Endodermal cell (in vitro differentiated cells): ENCODE measurements around the gene MAP3K15. TPM values are rescaled to one million over a fixed set of nuclear protein-coding genes. Genes with fewer than 3 reads are reported as not detected.
"Not testable (repeated sequence)": the region's sequence is repeated elsewhere in the genome, so short reads cannot be mapped to it uniquely, and the experiment has no call there.

ENCODE experiments used
- DNase-seq: peaks from one replicate; pipeline ENCODE4 v3.0.0-alpha.2; 2017
- H3K27ac ChIP-seq: 2 replicates; pipeline ENCODE4 v1.5.1; 2013; ENCODE audit warnings: mild to moderate bottlenecking, low read depth, low read length, moderate library complexity
- H3K27me3 ChIP-seq: 2 replicates; pipeline ENCODE4 v1.6.1; 2013; ENCODE audit warnings: mild to moderate bottlenecking, low read length, moderate library complexity; ENCODE audit not compliant: insufficient read depth, control insufficient read depth, poor library complexity, severe bottlenecking
- H3K36me3 ChIP-seq: 2 replicates; pipeline ENCODE4 v1.7.0; 2013; ENCODE audit warnings: mild to moderate bottlenecking, low read length, moderate library complexity; ENCODE audit not compliant: control insufficient read depth, insufficient read depth
- H3K4me1 ChIP-seq: one replicate; pipeline ENCODE4 v1.7.0; 2013; ENCODE audit warnings: low read length; ENCODE audit not compliant: control insufficient read depth, insufficient read depth
- H3K4me3 ChIP-seq: 2 replicates; pipeline ENCODE4 v1.5.1; 2013; ENCODE audit warnings: mild to moderate bottlenecking, low read length, moderate library complexity
- H3K9ac ChIP-seq: 2 replicates; pipeline ENCODE4 v1.6.1; 2013; ENCODE audit warnings: mild to moderate bottlenecking, low read length, moderate library complexity; ENCODE audit not compliant: poor library complexity, severe bottlenecking; ENCODE audit errors: extremely low read depth
- H3K9me3 ChIP-seq: 2 replicates; pipeline ENCODE4 v1.6.1; 2013; ENCODE audit warnings: mild to moderate bottlenecking, low read length, moderate library complexity; ENCODE audit not compliant: control insufficient read depth
- H3K27ac Mint-ChIP-seq: 2 replicates; pipeline ENCODE4 v1.8.0; 2020; ENCODE audit warnings: mixed read lengths
- H3K27me3 Mint-ChIP-seq: 2 replicates; pipeline ENCODE4 v1.8.0; 2021; ENCODE audit warnings: mild to moderate bottlenecking, mixed read lengths; ENCODE audit not compliant: insufficient read depth
- H3K36me3 Mint-ChIP-seq: 2 replicates; pipeline ENCODE4 v1.8.0; 2020; ENCODE audit warnings: low read depth, mixed read lengths
- H3K4me1 Mint-ChIP-seq: 2 replicates; pipeline ENCODE4 v1.8.0; 2020; ENCODE audit warnings: mixed read lengths
- H3K4me3 Mint-ChIP-seq: 2 replicates; pipeline ENCODE4 v1.8.0; 2020; ENCODE audit warnings: mild to moderate bottlenecking, moderate library complexity, mixed read lengths
- H3K9me3 Mint-ChIP-seq: 2 replicates; pipeline ENCODE4 v1.8.0; 2020; ENCODE audit warnings: mild to moderate bottlenecking, mixed read lengths
- CTCF ChIP-seq: fragments of 200-600 bp; sonication (generic); conservative IDR thresholded peaks from 2 replicates; pipeline ENCODE4 v1.5.0; 2021; ENCODE audit warnings: antibody characterized with exemption, mild to moderate bottlenecking
- WGBS, 2 experiments: methylation state at CpG; one replicate each; pipeline versions ENCODE4 v1.1.5 to v1.1.7; 2013; ENCODE audit warnings: missing lambda C conversion rate in 2 of 2, mixed read lengths in 1 of 2; ENCODE audit not compliant: insufficient coverage in 1 of 2, insufficient read length in 1 of 2; 5-methylcytosine and 5-hydroxymethylcytosine counted together
- total RNA-seq, 2 donors: library from RNA; stranded (reverse); fragmentation: NEBNext Ultra II Directional in 1 of 2; extraction: Animal tissue kit (Norgen Biotek cat#: 25700) in 1 of 2; gene quantifications; 2 replicates in 1 of 2; 3 replicates in 1 of 2; pipeline ENCODE4 v1.2.1, GENCODE V29; 2021

Gene MAP3K15
- total RNA-seq, 2 donors from 2014 or later, result 2.2 to 2.9 TPM

GRCh38 chrX:19496711-19497110 is 18.6 kb downstream of the MAP3K15 start:
- Mint-ChIP-seq H3K4me3 (no peak overlapping the region), H3K27me3 (no peaks in the 10 kb centered on the region), H3K4me1 (peaks cover 3% of the 10 kb centered on the region), H3K36me3 (no peaks in the 10 kb centered on the region), H3K9me3 (peaks cover 42% of the 10 kb centered on the region), H3K27ac (no peak overlapping the region)
- no peaks in the 10 kb centered on the region for H3K9me3 ChIP-seq
- no peak for DNase-seq
- no peak overlapping the region for H3K27ac ChIP-seq
- TF ChIP-seq CTCF, result no peak
- H3K36me3 ChIP-seq, result no peaks in the 10 kb centered on the region
- WGBS, 2 experiments, result 80 to 89% methylated on average over 1 to 7 of the region's 7 CpGs
- H3K4me3 ChIP-seq, result no peak overlapping the region
- no peaks in the 10 kb centered on the region for H3K27me3 ChIP-seq
- no peak overlapping the region for H3K9ac ChIP-seq
- no peaks in the 10 kb centered on the region for H3K4me1 ChIP-seq

GRCh38 chrX:19487520-19488200 is 27.6 kb downstream of the MAP3K15 start:
- whole genome bisulfite sequencing, 2 experiments, result 94% methylated on average over 2 of the region's 3 CpGs; no CpG with 5 or more reads in 1 of the 2 experiments
- Mint-ChIP-seq H3K4me3 (no peak overlapping the region), H3K27ac (no peak overlapping the region), H3K4me1 (no peaks in the 10 kb centered on the region), H3K36me3 (no peaks in the 10 kb centered on the region), H3K27me3 (no peaks in the 10 kb centered on the region), H3K9me3 (peaks cover 53% of the 10 kb centered on the region)
- H3K36me3 ChIP-seq, result no peaks in the 10 kb centered on the region
- DNase-seq, result no peak
- H3K27me3 ChIP-seq, result no peaks in the 10 kb centered on the region
- H3K9ac ChIP-seq, result no peak overlapping the region
- H3K4me3 ChIP-seq, result no peak overlapping the region
- no peak overlapping the region for H3K27ac ChIP-seq
- no peaks in the 10 kb centered on the region for H3K9me3 ChIP-seq
- no peak for TF ChIP-seq CTCF
- H3K4me1 ChIP-seq, result no peaks in the 10 kb centered on the region

- H3K4me3 ChIP-seq, result no peak overlapping the region
- Mint-ChIP-seq H3K36me3 (no peaks in the 10 kb centered on the region), H3K27me3 (no peaks in the 10 kb centered on the region), H3K9me3 (peaks cover 48% of the 10 kb centered on the region), H3K4me1 (peaks cover 4% of the 10 kb centered on the region), H3K27ac (no peak overlapping the region), H3K4me3 (no peak overlapping the region)
- H3K4me1 ChIP-seq, result no peaks in the 10 kb centered on the region
- H3K27ac ChIP-seq, result no peak overlapping the region
- WGBS, 2 experiments, result 92% methylated on average over 1 of the region's 1 CpG; no CpG with 5 or more reads in 1 of the 2 experiments
- no peaks in the 10 kb centered on the region for H3K9me3 ChIP-seq
- no peaks in the 10 kb centered on the region for H3K36me3 ChIP-seq
- H3K9ac ChIP-seq, result no peak overlapping the region
- no peak for TF ChIP-seq CTCF
- no peaks in the 10 kb centered on the region for H3K27me3 ChIP-seq
- DNase-seq, result no peak
These were observed 35.9 kb downstream of the MAP3K15 start for GRCh38 chrX:19479458-19479857.

- H3K9me3 ChIP-seq, H3K4me1 ChIP-seq, H3K4me3 ChIP-seq, H3K36me3 ChIP-seq, H3K27me3 Mint-ChIP-seq, DNase-seq, H3K36me3 Mint-ChIP-seq, H3K27me3 ChIP-seq, H3K27ac Mint-ChIP-seq, H3K9ac ChIP-seq, H3K4me3 Mint-ChIP-seq, H3K4me1 Mint-ChIP-seq, H3K27ac ChIP-seq: not testable (repeated sequence)
- H3K9me3 Mint-ChIP-seq, result peaks cover 65% of the 10 kb centered on the region
- WGBS, 2 experiments, result 90 to 100% methylated on average over 1 of the region's 2 CpGs
These were observed 46.9 kb downstream of the MAP3K15 start for GRCh38 chrX:19468383-19468782.
